Right cardiac atrium (tissue), 5 donors: Measurements from ENCODE around the gene DSN1. TPM values are rescaled to one million over a fixed set of nuclear protein-coding genes. Genes with fewer than 3 reads are reported as not detected.

ENCODE experiments used
- ATAC-seq, 2 donors: fragments of 200-7000 bp; cut with Tn5 transposase; one replicate each; pipeline versions ENCODE4 v1.8.0 to v1.9.1; 2020; ENCODE audit warnings: moderate library complexity in 2 of 2, mild to moderate bottlenecking in 1 of 2
- DNase-seq, 3 donors: peaks; one replicate each; pipeline ENCODE4 v3.0.0-alpha.2; 2020
- H3K27ac ChIP-seq: one replicate; pipeline ENCODE4 v1.5.1; 2013; ENCODE audit warnings: mild to moderate bottlenecking, low read length, control low read depth, moderate library complexity
- H3K27me3 ChIP-seq: one replicate; pipeline ENCODE4 v1.6.1; 2013; ENCODE audit not compliant: control insufficient read depth, insufficient read depth
- H3K4me1 ChIP-seq: one replicate; pipeline ENCODE4 v1.6.1; 2013; ENCODE audit warnings: low read length; ENCODE audit not compliant: control insufficient read depth, insufficient read depth
- H3K4me3 ChIP-seq: one replicate; pipeline ENCODE4 v1.5.1; 2013; ENCODE audit warnings: low read length, control low read depth
- H3K9me3 ChIP-seq: one replicate; pipeline ENCODE4 v1.6.1; 2013; ENCODE audit warnings: low read length; ENCODE audit not compliant: control insufficient read depth
- WGBS: extraction: QIAGEN DNeasy Blood & Tissue Kit; methylation state at CpG from one replicate; pipeline ENCODE4 v1.1.7; 2013; 5-methylcytosine and 5-hydroxymethylcytosine counted together
- intact Hi-C, 4 donors: fragments of 100-400 bp; cut with DNase I; formaldehyde crosslinking; loops; one replicate each; pipeline versions ENCODE4 v1.11.0 to v1.14.0; 2022 to 2023
- polyA plus RNA-seq: library from polyadenylated mRNA; stranded (reverse); fragments of 200-250 nt; gene quantifications from one replicate; pipeline ENCODE4 v1.2.3, GENCODE V29; 2013
- total RNA-seq, 4 donors: library from RNA; stranded (reverse); fragmentation: NEBNext Ultra II Directional; extraction: Animal tissue kit (Norgen Biotek cat#: 25700); gene quantifications; one replicate each; pipeline ENCODE4 v1.2.1, GENCODE V29; 2021
- donor health status: healthy with polysubstance abuse.
- donor health status: DM: no; HTN: yes; CAD: no.
- donor health status: DM: no; HTN: no; CAD: no.
- donor health status: DM: no; HTN: yes; CAD: no; lungs with severe emphysema.
- donor health status: DM: yes; HTN: yes; CAD: no.

Gene DSN1
- total and polyA plus RNA-seq, 5 donors: 4.9 to 7.5 (median 5.3) TPM

DNA sequence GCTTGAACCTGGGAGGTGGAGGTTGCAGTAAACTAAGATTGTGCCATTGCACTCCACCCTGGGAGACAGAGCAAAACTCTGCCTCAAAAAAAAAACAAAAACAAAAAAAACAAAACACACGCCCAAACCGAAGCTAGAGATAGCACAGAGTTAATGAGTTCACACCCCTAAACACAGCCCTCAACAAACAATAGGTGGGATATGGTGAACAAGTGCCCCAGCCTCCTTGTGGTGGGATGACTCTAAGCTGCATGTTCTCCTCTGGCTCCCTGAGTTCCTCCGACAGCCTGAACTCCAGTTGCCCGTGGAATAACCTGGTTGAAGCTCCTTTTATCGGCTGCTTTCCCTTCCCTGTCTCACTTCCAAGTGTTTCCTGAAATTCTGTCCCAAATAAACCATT, 22.1 kb upstream of the DSN1 start:
- no peak for DNase-seq
- intact Hi-C loops: loop anchor here in 1 of 4 donors (10.0 kb wide), 1 partner anchor 79 kb away; the partner anchor contains the start of gene TLDC2
- Histone ChIP-seq H3K27me3 (no peaks in the 10 kb centered on the region), H3K4me1 (no peaks in the 10 kb centered on the region), H3K4me3 (no peak overlapping the region), H3K27ac (no peak overlapping the region), H3K9me3 (no peaks in the 10 kb centered on the region)
- WGBS: 75% methylated on average over 5 of the region's 5 CpGs
- ATAC-seq: no peak

DNA sequence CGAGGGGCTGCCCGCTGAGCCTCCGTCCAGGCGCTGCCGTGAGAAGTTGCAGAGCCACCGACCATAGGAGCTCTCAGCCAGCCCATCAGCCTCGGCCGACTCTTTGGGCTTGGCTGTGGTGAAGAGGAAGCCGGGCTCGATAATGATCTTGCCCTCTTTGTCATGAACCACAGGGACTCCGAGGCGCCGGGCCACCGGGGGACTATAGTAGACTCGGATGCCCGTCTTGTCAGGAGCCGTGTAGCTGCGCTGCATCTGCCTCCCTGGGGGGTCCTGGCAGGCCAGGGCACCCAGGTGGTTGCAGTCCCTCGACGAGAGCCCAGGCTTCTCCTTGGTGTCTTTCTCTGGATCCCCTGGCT, 20.5 kb upstream of the DSN1 start:
- WGBS: 92% methylated on average over 20 of the region's 20 CpGs
- ATAC-seq (peak in 1 of 2 donors; percentile 7), DNase-seq (no peak)
- Histone ChIP-seq H3K27ac (no peak overlapping the region), H3K4me1 (no peaks in the 10 kb centered on the region), H3K4me3 (no peak overlapping the region), H3K27me3 (no peaks in the 10 kb centered on the region), H3K9me3 (no peaks in the 10 kb centered on the region)
- intact Hi-C loops: loop anchor here in 1 of 4 donors (10.0 kb wide), 1 partner anchor 81 kb away; the partner anchor contains the start of gene TLDC2

DNA sequence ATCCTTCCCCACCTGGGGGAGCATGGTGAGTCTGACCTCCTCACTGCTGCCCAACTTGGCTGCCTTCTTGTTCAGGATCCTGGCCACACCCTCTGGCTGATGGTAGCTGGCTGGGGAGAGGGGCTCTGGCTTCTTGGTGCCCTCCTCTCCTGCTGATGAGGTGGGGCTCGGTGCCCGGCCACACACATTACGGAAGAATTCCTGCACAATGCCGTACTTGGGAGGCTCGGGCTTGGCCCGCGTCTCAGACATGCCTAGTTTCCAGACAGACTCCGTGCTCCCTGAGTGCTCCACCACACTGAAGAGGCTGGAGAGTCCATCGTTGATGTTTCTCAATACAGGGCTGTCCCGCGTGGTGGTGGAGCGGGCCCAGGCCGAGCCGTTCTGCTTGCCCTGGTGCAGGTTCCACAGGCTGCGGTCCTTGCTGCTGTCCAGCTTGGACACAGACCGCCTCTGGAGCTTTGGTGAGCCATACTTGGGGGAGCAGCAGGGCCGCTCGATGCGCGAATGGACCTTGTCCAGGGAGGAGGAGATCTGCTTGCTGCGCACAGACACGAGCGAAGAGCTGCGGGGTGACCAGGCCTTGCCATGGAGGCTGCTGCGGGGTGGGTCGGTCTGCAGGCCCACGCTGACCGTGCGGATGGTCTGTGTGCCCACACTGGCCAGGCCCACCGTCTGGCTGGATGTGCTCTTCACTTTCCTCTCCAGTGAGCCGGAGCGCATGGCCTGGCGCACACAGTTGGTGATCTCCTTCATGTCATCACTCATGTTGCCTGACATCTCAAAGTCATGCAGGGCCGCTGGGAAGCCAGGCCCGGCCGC, 19.9 kb upstream of the DSN1 start:
- ATAC-seq (peak; percentile 5 to 22), DNase-seq (no peak)
- no peaks in the 10 kb centered on the region for H3K4me1 ChIP-seq
- 95% methylated on average over 36 of the region's 36 CpGs for WGBS
- no peaks in the 10 kb centered on the region for H3K9me3 ChIP-seq
- no peaks in the 10 kb centered on the region for H3K27me3 ChIP-seq
- intact Hi-C loops: loop anchor here in 1 of 4 donors (10.0 kb wide), 1 partner anchor 81 kb away; the partner anchor contains the start of gene TLDC2
- H3K27ac ChIP-seq: no peak overlapping the region
- H3K4me3 ChIP-seq: no peak overlapping the region

GRCh38 chr20:36792422-36792821, 18.9 kb upstream of the DSN1 start:
- H3K27me3 ChIP-seq: no peaks in the 10 kb centered on the region
- DNase-seq: peak; percentile 41 to 74 (median 72)
- 78% methylated on average over 3 of the region's 3 CpGs for WGBS
- no peak overlapping the region for H3K4me3 ChIP-seq
- ATAC-seq: peak; percentile 50 to 51
- no peaks in the 10 kb centered on the region for H3K4me1 ChIP-seq
- no peaks in the 10 kb centered on the region for H3K9me3 ChIP-seq
- intact Hi-C loops: loop anchor here in 1 of 4 donors (10.0 kb wide), 1 partner anchor 82 kb away; the partner anchor contains the start of gene TLDC2
- no peak overlapping the region for H3K27ac ChIP-seq

- intact Hi-C loops: loop anchor here in 1 of 4 donors (10.0 kb wide), 1 partner anchor 83 kb away; the partner anchor contains the start of gene TLDC2
- no peaks in the 10 kb centered on the region for H3K4me1 ChIP-seq
- no peak for ATAC-seq
- no peak for DNase-seq
- no peak overlapping the region for H3K4me3 ChIP-seq
- H3K27me3 ChIP-seq: no peaks in the 10 kb centered on the region
- no peaks in the 10 kb centered on the region for H3K9me3 ChIP-seq
- WGBS: 89% methylated on average over 5 of the region's 5 CpGs
- no peak overlapping the region for H3K27ac ChIP-seq
Measured at GRCh38 chr20:36791862-36792261, 18.3 kb upstream of the DSN1 start.

GRCh38 chr20:36786663-36787062, 13.1 kb upstream of the DSN1 start:
- WGBS: 90% methylated on average over 5 of the region's 5 CpGs
- H3K27me3 ChIP-seq: no peaks in the 10 kb centered on the region
- no peaks in the 10 kb centered on the region for H3K4me1 ChIP-seq
- no peaks in the 10 kb centered on the region for H3K9me3 ChIP-seq
- ATAC-seq: no peak
- no peak overlapping the region for H3K27ac ChIP-seq
- intact Hi-C loops: no loop called here
- H3K4me3 ChIP-seq: no peak overlapping the region
- no peak for DNase-seq

DNA sequence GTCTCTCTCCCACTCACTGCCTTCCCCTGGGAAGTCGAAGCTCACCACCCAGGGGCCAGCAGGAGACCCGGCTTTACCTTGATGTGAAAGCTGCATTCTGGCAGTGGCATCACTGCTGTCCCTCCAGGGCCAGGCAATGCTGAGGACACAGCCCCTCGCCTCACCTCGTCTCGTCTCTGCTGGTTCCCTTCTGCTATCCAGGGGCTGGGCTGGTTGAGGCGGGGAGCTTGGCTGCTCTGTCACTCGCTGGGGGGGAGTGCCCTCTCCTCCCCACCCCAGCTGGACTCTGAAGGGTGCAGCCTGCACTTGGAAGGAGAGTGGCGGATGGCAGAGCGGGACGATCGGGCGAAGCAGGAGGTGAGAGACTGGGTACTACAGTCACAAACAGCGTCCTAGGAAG, 12.7 kb upstream of the DSN1 start:
- DNase-seq (no peak), ATAC-seq (no peak)
- intact Hi-C loops: no loop called here
- no peaks in the 10 kb centered on the region for H3K4me1 ChIP-seq
- H3K4me3 ChIP-seq: no peak overlapping the region
- 95% methylated on average over 13 of the region's 13 CpGs for WGBS
- no peaks in the 10 kb centered on the region for H3K9me3 ChIP-seq
- H3K27me3 ChIP-seq: no peaks in the 10 kb centered on the region
- no peak overlapping the region for H3K27ac ChIP-seq

DNA sequence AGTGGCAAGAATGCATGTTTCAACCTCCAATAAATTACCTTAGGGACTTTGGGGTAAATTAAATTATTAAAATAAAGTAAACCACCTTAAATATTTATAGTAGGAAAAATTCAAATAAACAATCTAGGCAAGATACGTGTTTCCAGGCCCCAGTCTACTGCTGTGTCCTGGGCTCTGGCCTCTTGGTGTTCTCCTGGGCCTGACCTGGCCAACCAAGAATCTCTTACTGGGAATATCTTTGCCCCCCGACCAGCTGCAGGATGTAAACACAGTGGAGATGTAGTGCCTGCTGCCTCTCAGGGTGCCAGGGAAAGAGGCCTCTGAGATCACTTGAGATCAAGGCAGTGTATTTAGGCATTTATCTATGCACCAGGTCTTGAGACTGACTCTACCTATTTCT, 11.7 kb upstream of the DSN1 start:
- ATAC-seq (no peak), DNase-seq (no peak)
- Histone ChIP-seq H3K4me1 (no peaks in the 10 kb centered on the region), H3K27ac (no peak overlapping the region), H3K9me3 (no peaks in the 10 kb centered on the region), H3K27me3 (no peaks in the 10 kb centered on the region), H3K4me3 (no peak overlapping the region)
- intact Hi-C loops: no loop called here
- 75% methylated on average over 2 of the region's 2 CpGs for WGBS

- Histone ChIP-seq H3K4me1 (no peaks in the 10 kb centered on the region), H3K27ac (peak overlapping the region; percentile 74), H3K9me3 (no peaks in the 10 kb centered on the region), H3K27me3 (no peaks in the 10 kb centered on the region), H3K4me3 (no peak overlapping the region)
- 59% methylated on average over 9 of the region's 9 CpGs for WGBS
- ATAC-seq (peak; percentile 73 to 82), DNase-seq (peak; percentile 48 to 68 (median 67))
- intact Hi-C loops: no loop called here
Measured at GRCh38 chr20:36784900-36785299, 11.3 kb upstream of the DSN1 start.

DNA sequence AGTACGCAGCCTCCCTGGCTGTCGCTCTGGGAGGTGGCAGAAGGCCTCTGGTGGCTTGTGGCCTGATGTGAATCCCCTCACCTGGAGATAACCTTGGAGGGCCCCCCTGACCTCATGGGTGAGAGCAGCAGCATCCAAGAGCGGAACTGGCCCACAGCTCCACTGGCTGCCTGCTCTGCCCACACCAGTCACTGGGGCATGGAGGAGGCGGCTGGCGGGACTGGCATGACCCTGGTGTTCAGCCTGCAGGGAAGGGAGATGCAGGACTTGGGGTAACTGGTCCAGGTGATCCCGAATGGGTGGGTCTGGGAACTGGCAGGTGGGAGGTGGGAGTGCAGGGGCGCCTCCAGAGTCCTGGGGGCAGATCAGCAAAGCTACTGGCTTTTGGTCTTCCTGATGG, 10.6 kb upstream of the DSN1 start:
- no peaks in the 10 kb centered on the region for H3K9me3 ChIP-seq
- ATAC-seq (peak in 1 of 2 donors; percentile 10), DNase-seq (peak in 1 of 3 donors; percentile 59)
- no peak overlapping the region for H3K27ac ChIP-seq
- H3K27me3 ChIP-seq: no peaks in the 10 kb centered on the region
- intact Hi-C loops: no loop called here
- no peaks in the 10 kb centered on the region for H3K4me1 ChIP-seq
- 96% methylated on average over 7 of the region's 7 CpGs for WGBS
- H3K4me3 ChIP-seq: no peak overlapping the region

GRCh38 chr20:36779656-36780025, 6.1 kb upstream of the DSN1 start:
- Histone ChIP-seq H3K4me1 (peaks cover 3% of the 10 kb centered on the region), H3K27ac (no peak overlapping the region), H3K27me3 (no peaks in the 10 kb centered on the region), H3K4me3 (no peak overlapping the region), H3K9me3 (no peaks in the 10 kb centered on the region)
- WGBS: 71% methylated on average over 6 of the region's 6 CpGs
- intact Hi-C loops: no loop called here
- ATAC-seq (no peak), DNase-seq (no peak)
